GM21390 (cell line): Measurements from ENCODE around the gene SNX25.

Experiments
- ATAC-seq: cut with Tn5 transposase; IDR thresholded peaks from one replicate; pipeline ENCODE4 v1.9.1; 2021; ENCODE audit not compliant: unreplicated experiment

SNX25 gene

DNA sequence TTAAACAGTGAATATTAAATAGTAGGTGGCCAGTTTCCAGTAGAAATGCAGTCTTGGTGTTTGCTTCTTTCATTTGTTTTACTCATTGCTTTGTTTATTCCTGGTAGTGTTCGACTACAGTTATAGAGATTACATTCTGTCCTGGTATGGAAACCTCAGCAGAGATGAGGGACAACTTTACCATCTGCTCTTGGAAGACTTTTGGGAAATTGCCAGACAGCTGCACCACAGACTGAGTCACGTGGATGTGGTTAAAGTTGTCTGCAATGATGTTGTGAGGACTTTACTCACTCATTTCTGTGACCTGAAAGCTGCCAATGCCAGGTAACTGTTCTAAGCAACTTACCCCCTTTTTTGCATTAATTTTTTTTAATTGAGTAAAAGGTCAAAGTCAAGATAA is 49.3 kb downstream of the SNX25 start:
- ATAC-seq = peak; percentile 34

GRCh38 chr4:185259719-185260118 is 50.3 kb downstream of the SNX25 start:
- ATAC-seq = no peak

DNA sequence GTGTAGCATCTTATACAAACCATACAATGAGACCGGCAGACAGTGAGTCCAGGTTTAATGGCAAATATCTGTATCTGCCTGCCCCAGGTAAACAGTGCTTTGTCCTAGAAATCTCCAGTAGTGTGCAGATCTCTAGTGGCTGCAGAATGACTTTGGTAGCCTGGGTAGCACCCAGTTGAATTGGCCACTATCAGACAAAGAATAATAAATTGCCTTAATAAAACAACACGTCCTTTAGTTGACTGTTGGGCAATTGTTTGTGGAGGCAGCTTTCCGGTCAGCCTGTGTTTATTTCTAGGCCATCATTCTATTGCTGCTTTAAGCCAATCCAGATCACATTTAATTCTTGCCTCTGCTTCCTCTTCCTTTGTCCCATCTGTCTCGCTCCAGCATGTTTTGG is 52.5 kb downstream of the SNX25 start:
- no peak for ATAC-seq

- peak; percentile 78 for ATAC-seq
These were observed 54.0 kb downstream of the SNX25 start for GRCh38 chr4:185263419-185263818.

- peak; percentile 72 for ATAC-seq
These were observed 56.5 kb downstream of the SNX25 start for GRCh38 chr4:185265942-185266341.

- ATAC-seq = no peak
These were observed 59.9 kb downstream of the SNX25 start for GRCh38 chr4:185269286-185269685.

- no peak for ATAC-seq
These were observed 60.6 kb downstream of the SNX25 start for GRCh38 chr4:185270037-185270436.

- ATAC-seq = no peak
These were observed 61.5 kb downstream of the SNX25 start for GRCh38 chr4:185270885-185271284.

DNA sequence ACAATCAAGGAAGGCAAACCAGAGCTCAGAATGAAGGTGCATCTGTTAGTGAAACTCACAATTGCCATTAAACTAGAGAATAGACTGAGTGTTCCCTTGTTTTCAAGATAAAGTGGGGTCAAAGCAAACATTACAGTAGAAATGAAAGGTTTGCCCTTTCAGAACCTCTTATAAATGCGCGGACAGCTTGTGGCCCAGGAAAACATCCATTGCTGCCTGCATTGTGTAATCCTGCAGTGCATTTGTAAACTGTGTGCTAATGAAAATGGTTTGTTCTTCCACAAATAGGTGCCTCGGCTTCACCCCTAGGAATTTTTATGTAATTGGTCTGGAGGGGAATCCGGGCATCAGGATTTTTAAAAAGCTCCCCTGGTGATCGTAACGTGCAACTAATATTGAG is 62.8 kb downstream of the SNX25 start:
- ATAC-seq = no peak

DNA sequence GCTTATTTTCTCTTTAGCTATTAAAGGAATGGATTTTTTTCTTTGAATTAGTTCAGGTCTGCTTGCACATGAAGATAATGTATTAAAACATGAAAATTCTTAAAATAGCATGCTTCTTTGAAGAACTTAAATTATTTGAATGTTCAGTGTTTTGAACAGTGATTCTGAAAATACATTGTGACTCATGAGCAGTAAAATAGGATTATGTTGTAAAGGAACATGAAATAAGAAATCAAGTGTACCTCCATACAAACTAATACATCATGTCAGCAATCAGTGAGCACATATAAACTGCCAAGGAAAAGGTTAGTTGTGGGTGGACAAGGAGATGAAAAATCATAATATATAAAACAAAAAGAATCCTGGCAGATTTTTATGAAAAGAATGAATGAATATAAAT is 66.1 kb downstream of the SNX25 start:
- ATAC-seq = no peak

DNA sequence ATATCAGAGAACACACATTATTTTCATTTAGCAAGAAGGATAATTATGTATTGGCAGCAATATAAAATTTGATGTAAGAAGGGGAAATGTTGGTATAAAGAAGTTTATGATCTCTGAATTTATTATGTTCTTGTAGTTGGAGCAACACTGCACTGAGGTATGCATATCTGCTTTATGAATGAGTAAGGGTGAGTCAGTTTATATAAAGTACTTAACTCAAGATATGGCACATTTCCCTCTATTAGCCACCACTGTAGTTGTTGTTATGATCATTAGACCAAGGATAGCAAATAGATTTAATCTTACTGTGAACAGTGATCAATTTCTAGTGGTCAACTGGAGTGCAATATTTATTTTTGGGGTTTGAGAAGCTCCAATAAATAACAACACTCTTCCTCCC is 66.6 kb downstream of the SNX25 start:
- no peak for ATAC-seq

- no peak for ATAC-seq
These were observed 69.3 kb downstream of the SNX25 start for GRCh38 chr4:185278716-185279115.

DNA sequence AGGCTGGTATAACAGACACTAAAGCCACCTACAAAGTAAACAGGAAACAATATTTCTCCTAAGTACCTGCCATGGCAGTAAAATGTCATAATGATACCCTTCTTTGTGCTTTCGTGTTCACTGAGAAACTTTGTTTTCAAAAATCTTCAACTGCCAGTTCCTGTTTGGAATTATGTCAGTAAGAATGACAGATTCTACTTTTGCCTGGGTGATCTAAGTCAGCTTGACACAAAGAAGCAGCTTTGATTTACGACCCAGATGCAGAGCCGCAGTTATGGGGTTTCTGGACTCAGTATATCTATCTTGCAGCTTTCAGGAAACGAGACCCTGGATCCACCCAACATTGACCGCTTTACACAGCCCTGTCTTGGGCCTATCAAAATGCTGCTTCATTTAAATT is 71.2 kb downstream of the SNX25 start:
- no peak for ATAC-seq

DNA sequence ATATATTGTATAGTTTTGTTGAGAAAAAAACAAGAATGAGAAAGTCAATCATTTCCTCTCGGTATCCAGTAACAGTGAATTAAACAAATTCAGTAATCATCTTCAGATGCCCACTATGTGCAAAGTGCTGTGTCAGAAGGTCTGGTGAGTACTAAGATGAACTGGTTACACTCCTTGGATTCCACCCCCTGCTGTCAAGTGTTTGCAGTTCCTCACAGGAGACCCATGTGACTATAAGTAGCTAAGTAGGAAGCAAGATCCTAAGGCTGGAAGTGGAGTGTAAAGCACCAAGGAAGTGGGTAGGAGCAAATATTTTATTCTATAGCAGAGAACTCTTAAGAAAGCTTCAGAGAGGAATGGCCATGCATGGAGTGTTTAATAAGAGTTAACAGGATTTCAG is 73.6 kb downstream of the SNX25 start:
- no peak for ATAC-seq

DNA sequence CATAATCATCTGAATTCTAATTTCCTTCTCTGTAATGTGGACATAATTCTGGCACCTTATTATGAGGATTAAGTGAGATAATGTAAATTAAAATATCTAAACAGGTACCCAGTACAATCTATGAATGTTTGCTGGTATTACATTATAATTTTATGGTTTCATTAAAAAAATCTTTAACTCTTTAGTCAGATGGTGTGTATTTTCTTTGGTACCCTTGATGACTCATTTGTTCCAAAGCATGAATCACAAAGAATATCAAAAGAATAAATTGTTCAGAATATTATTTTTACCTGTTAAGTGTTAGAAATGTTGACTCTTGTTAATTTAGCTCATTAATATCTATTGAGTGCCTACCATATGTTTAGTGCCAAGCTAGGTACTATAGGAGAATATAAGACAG is 74.3 kb downstream of the SNX25 start:
- ATAC-seq = no peak

GRCh38 chr4:185285632-185286393 is 76.4 kb downstream of the SNX25 start:
- ATAC-seq = no peak

DNA sequence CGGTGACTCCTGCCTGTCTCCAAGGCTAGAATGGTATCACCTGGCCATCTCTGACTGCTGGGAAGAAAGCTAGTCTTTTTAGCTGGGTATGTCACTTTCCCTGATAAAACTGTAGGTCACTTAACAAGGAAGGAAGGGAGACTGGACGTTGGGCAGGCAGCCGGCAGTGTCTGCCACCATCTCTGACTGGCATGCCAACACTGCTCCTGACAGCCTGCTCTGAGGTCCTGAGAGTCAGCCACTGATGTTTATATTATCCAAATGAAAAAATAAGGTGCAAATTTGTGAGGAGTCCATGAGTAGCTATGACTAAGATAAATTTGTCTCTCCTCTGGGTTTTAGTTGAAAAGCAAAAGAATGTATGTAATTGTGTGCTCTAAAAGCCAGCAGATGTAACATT is 77.2 kb downstream of the SNX25 start:
- ATAC-seq = no peak

- no peak for ATAC-seq
These were observed 77.6 kb downstream of the SNX25 start for GRCh38 chr4:185287031-185287430.

DNA sequence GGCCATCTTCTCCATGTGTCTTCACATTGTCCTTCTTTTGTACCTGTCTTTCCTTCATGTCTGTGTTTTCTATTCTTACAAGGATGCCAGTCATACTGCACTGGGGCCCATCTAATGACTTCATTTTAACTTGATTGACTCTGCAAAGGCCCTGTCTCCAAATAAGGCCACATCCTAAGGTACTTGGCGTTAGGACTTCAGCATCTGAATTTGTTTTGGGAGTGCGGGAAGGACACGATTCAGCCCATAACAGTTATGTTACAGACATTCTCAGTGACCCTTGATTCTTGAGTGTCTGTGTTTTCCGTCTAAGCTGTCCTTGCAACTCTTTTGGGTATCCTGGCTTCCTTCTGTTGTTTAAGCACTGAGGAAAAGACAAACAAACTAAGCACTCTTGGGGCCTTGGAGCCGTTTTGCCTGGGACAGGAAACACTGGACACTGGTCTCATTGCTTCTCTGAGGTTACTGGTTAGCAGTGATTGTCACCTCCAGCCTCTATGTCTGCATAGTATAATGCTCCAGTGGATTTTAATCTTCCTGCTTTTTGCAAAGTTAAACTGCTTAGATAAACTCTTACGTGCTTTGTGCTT is 80.7 kb downstream of the SNX25 start:
- ATAC-seq = no peak

DNA sequence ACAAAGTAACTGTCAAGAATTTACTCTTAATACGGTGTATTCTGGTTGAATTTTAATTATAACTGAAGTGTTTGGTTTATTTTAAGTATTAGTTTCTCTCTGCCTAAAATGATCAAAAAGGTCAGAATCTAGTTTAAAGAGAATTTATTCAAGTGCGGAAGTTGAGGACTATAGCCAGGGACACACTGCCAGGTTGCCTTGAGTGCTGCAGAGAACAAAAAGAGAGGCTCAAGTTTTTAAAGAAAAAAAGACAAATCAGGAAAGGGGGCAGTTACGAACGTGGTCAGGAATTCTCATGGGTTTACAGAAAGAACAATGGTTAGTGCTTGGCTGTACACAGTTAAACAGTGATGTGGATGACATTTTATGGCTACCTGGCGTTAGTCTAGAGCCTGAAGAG is 81.3 kb downstream of the SNX25 start:
- ATAC-seq = no peak

DNA sequence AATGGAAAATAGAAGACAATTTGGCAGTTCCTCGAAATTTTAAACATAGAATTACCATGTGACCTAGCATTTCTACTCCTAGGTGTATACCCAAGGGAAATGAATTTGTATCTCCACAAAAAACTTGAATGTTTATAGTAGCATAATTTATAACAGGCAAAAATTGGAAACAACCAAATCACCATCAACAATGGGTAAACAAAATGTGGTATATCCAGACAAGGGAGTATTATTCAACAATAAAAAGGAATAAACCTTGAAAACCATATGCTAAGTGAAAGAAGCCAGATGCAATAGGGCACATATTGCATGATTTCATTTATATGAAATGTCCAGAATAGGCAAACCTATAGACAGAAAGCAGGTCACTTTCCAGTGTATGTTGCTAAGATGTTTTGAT is 83.8 kb downstream of the SNX25 start:
- ATAC-seq = no peak

DNA sequence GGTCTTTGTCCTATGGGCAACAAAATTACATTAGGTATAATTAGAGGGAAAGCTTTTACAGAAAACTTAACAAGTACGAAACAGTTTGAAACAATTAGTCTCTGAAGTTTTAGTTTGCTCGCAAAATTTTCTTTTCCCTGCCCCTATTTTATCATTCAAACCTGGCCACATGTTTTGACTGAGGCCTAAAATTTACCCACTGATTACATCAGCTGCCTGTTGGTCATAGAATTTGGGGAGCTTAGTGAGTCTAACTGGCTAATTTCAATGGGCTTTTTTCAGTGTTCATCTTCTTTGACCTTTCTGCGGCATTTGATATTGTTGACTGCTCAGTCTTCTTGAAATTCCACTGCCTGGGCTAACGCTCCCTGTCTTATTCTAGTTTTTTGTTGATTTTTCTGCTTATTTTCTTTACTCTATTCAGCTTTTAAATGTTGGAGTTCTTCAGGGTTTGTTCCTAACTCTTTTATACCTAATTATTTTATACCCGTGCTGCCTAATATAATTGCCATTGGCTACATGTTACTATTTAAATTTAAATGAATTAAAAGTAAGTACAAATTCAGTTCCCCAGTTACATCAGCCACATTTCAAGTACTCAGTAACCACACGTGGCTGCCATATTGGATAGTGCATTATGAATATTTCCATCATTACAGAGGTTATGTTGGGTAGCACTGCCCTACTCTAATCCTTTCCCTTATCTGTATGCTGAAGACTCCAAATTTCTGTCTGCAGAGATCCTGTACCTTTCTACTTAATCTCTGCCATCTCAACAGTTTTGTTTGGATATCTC is 87.5 kb downstream of the SNX25 start:
- no peak for ATAC-seq
